NOMO-1 treated with DMSO at 0.1 percent for 48 hours (cell line): Measurements from ENCODE around the gene OAT.

Experiments
- DNase-seq: peaks from one replicate; lab custom pipeline; 2025; ENCODE audit not compliant: unreplicated experiment; lab: John Stamatoyannopoulos, UW

The OAT gene

GRCh38 chr10:124418726-124419501, at the start of gene OAT:
Gene OAT, minus strand, starts transcription at chr10:124418923. Its CDS starts 6,752 bp downstream, at chr10:124412171.
- DNase-seq, result peak; percentile 94

GRCh38 chr10:124467165-124467564, 48.4 kb upstream of the OAT start:
- no peak for DNase-seq

GRCh38 chr10:124465777-124466488, 47.2 kb upstream of the OAT start:
- DNase-seq, result no peak

GRCh38 chr10:124465003-124465776, 46.5 kb upstream of the OAT start:
- DNase-seq, result peak; percentile 57

- DNase-seq, result no peak
Measured at GRCh38 chr10:124464028-124464965, 45.6 kb upstream of the OAT start.

- no peak for DNase-seq
Measured at GRCh38 chr10:124462348-124462695, 43.6 kb upstream of the OAT start.

GRCh38 chr10:124461642-124462347, 43.1 kb upstream of the OAT start, which contains the start of gene LHPP:
Gene LHPP, plus strand, starts transcription at chr10:124461823. Its CDS starts 40 bp downstream, at chr10:124461863.
- DNase-seq, result peak; percentile 81

GRCh38 chr10:124460144-124460543, 41.4 kb upstream of the OAT start:
- no peak for DNase-seq

- DNase-seq, result no peak
Measured at GRCh38 chr10:124459395-124459794, 40.7 kb upstream of the OAT start.

GRCh38 chr10:124458889-124459288, 40.2 kb upstream of the OAT start:
- DNase-seq, result no peak

- DNase-seq, result no peak
Measured at GRCh38 chr10:124458473-124458872, 39.8 kb upstream of the OAT start.

- DNase-seq, result no peak
Measured at GRCh38 chr10:124455441-124455840, 36.7 kb upstream of the OAT start.

- no peak for DNase-seq
Measured at GRCh38 chr10:124453960-124454610, 35.4 kb upstream of the OAT start.

GRCh38 chr10:124451276-124451675, 32.6 kb upstream of the OAT start:
- DNase-seq, result no peak

GRCh38 chr10:124450783-124451057, 32.0 kb upstream of the OAT start:
- no peak for DNase-seq

GRCh38 chr10:124450012-124450782, 31.5 kb upstream of the OAT start, which contains the start of gene NKX1-2:
Gene NKX1-2, minus strand, starts transcription at chr10:124450035. Its CDS starts 92 bp downstream, at chr10:124449943.
- DNase-seq, result no peak

- no peak for DNase-seq
Measured at GRCh38 chr10:124449170-124450011, 30.7 kb upstream of the OAT start.

GRCh38 chr10:124448696-124449169, 30.0 kb upstream of the OAT start:
- no peak for DNase-seq
